G401.6 (cell line): Measurements from ENCODE around the gene NDUFA6.

Experiments used
- FAIRE-seq: peaks from 2 replicates; lab custom pipeline; 2012; peaks lifted over from hg19 to GRCh38; lab: Jason Lieb, UNC

NDUFA6 gene

GRCh38 chr22:42070517-42071422, 19.8 kb downstream of the NDUFA6 start, which contains the start of gene NAGA:
Gene NAGA, minus strand, starts transcription at chr22:42070812. Its CDS starts 515 bp downstream, at chr22:42070297.
- FAIRE-seq: peak; percentile 99

GRCh38 chr22:42069801-42070516, 20.6 kb downstream of the NDUFA6 start:
- FAIRE-seq: no peak

GRCh38 chr22:42068291-42068690, 22.3 kb downstream of the NDUFA6 start:
- FAIRE-seq: no peak

GRCh38 chr22:42067671-42068251, 22.8 kb downstream of the NDUFA6 start:
- no peak for FAIRE-seq

GRCh38 chr22:42066937-42067336, 23.6 kb downstream of the NDUFA6 start:
- FAIRE-seq: no peak

- no peak for FAIRE-seq
These were observed 24.3 kb downstream of the NDUFA6 start for GRCh38 chr22:42066126-42066761.

GRCh38 chr22:42065438-42066125, 25.0 kb downstream of the NDUFA6 start:
- no peak for FAIRE-seq

- FAIRE-seq: no peak
These were observed 25.9 kb downstream of the NDUFA6 start for GRCh38 chr22:42064629-42065028.

GRCh38 chr22:42062506-42063170, 27.9 kb downstream of the NDUFA6 start:
- no peak for FAIRE-seq

- no peak for FAIRE-seq
These were observed 29.5 kb downstream of the NDUFA6 start for GRCh38 chr22:42061041-42061440.

GRCh38 chr22:42060489-42060888, 30.1 kb downstream of the NDUFA6 start:
- FAIRE-seq: no peak

- peak; percentile 17 for FAIRE-seq
These were observed 33.6 kb downstream of the NDUFA6 start for GRCh38 chr22:42056757-42057511.

- no peak for FAIRE-seq
These were observed 37.8 kb downstream of the NDUFA6 start for GRCh38 chr22:42052765-42053164.

GRCh38 chr22:42050641-42051180, 39.9 kb downstream of the NDUFA6 start:
- no peak for FAIRE-seq

GRCh38 chr22:42041784-42042183, 48.8 kb downstream of the NDUFA6 start:
- no peak for FAIRE-seq

GRCh38 chr22:42039271-42039670, 51.3 kb downstream of the NDUFA6 start:
- FAIRE-seq: no peak
